A549 (cell line): ENCODE measurements around the gene YWHAG. TPM values are rescaled to one million over a fixed set of nuclear protein-coding genes. Genes with fewer than 3 reads are reported as not detected.

Source experiments
- ATAC-seq, 2 experiments: fragments of 200-7000 bp in 1 of 2; fragments of >200 bp in 1 of 2; cut with Nextera tagmentation in 1 of 2; cut with Tn5 transposase in 1 of 2; 3 replicates each; pipeline versions ENCODE4 v1.8.0 to v1.9.1; 2018 to 2020; ENCODE audit warnings: mild to moderate bottlenecking in 1 of 2, moderate library complexity in 1 of 2
- CTCF ChIA-PET: fragments of 300-600 bp; sonication (Branson Sonifier 250); formaldehyde crosslinking; extraction: SDS; loops from one replicate; lab custom pipeline; 2021; ENCODE audit warnings: antibody characterized with exemption, inconsistent platforms; lab: Yijun Ruan, JAX
- POLR2A ChIA-PET: fragments of 350-600 bp; formaldehyde crosslinking; extraction: SDS; loops from one replicate; lab custom pipeline; 2021; ENCODE audit warnings: antibody characterized with exemption, inconsistent platforms; lab: Yijun Ruan, JAX
- DNase-seq, 2 experiments: peaks; one replicate each; pipeline versions ENCODE4 v3.0.0 to v3.0.0-alpha.2; 2011 to 2016; ENCODE audit warnings: low read depth in 1 of 2, low spot score in 1 of 2
- FAIRE-seq: peaks from 2 replicates; lab custom pipeline; 2011; peaks lifted over from hg19 to GRCh38; lab: Jason Lieb, UNC
- H3K27ac ChIP-seq, 2 experiments: fragments of >200 bp; sonication (Bioruptor Twin); formaldehyde crosslinking; 3 replicates each; pipeline ENCODE4 v1.5.1; 2016 to 2017
- H3K4me1 ChIP-seq: fragments of >200 bp; sonication (Bioruptor Twin); formaldehyde crosslinking; 3 replicates; pipeline ENCODE4 v1.6.1; 2016
- H3K4me2 ChIP-seq: fragments of >200 bp; sonication (Bioruptor Twin); formaldehyde crosslinking; 3 replicates; pipeline ENCODE4 v1.6.1; 2016
- H3K4me3 ChIP-seq: fragments of >200 bp; sonication (Bioruptor Twin); formaldehyde crosslinking; 3 replicates; pipeline ENCODE4 v1.5.1; 2016
- H3K9me3 ChIP-seq: fragments of >200 bp; sonication (Bioruptor Twin); formaldehyde crosslinking; 3 replicates; pipeline ENCODE4 v1.6.1; 2016
- CBX8 ChIP-seq: fragments of 200-600 bp; sonication (generic); IDR thresholded peaks from 2 replicates; pipeline ENCODE4 v1.6.1; 2016
- CEBPB ChIP-seq, 2 experiments: fragments of >200 bp in 1 of 2; sonication (Bioruptor Twin) in 1 of 2; formaldehyde crosslinking in 1 of 2; IDR thresholded peaks; 2 replicates each; pipeline ENCODE4 v1.6.1; 2012 to 2016
- EHF ChIP-seq: fragments of 250-450 bp; sonication (Bioruptor Pico); IDR thresholded peaks from 2 replicates; pipeline ENCODE4 v1.5.0; 2020; ENCODE audit warnings: mild to moderate bottlenecking
- ESRRA ChIP-seq: fragments of 150-350 bp; IDR thresholded peaks from 2 replicates; pipeline ENCODE4 v1.6.1; 2014; ENCODE audit warnings: mild to moderate bottlenecking, low read length, borderline replicate concordance
- FOSB ChIP-seq: fragments of 250-450 bp; sonication (Bioruptor Pico); IDR thresholded peaks from 2 replicates; pipeline ENCODE4 v1.5.0; 2020; ENCODE audit warnings: mild to moderate bottlenecking, moderate library complexity
- FOSL2 ChIP-seq, 2 experiments: fragments of 450-650 bp in 1 of 2; fragments of >200 bp in 1 of 2; sonication (Bioruptor Twin) in 1 of 2; formaldehyde crosslinking; IDR thresholded peaks; 2 replicates each; pipeline versions ENCODE4 v1.5.0 to v1.6.1; 2016 to 2020; ENCODE audit warnings: mild to moderate bottlenecking in 1 of 2, moderate library complexity in 1 of 2
- FOXS1 ChIP-seq: fragments of 250-450 bp; sonication (Bioruptor Pico); IDR thresholded peaks from 2 replicates; pipeline ENCODE4 v1.5.0; 2020; ENCODE audit warnings: mild to moderate bottlenecking, moderate library complexity
- HEYL ChIP-seq: fragments of 250-450 bp; sonication (Bioruptor Pico); IDR thresholded peaks from 2 replicates; pipeline ENCODE4 v1.8.0; 2021; ENCODE audit warnings: mild to moderate bottlenecking, moderate library complexity
- HOXA7 ChIP-seq: fragments of 250-450 bp; sonication (Bioruptor Pico); IDR thresholded peaks from 2 replicates; pipeline ENCODE4 v1.5.0; 2020; ENCODE audit warnings: mild to moderate bottlenecking, moderate library complexity
- HOXB13 ChIP-seq: fragments of 250-450 bp; sonication (Bioruptor Pico); IDR thresholded peaks from 2 replicates; pipeline ENCODE4 v1.5.0; 2020; ENCODE audit warnings: low read depth, mild to moderate bottlenecking, moderate library complexity
- KDM1A ChIP-seq: fragments of 200-600 bp; sonication (generic); IDR thresholded peaks from 2 replicates; pipeline ENCODE4 v1.6.1; 2016; ENCODE audit warnings: low read depth, mild to moderate bottlenecking
- KDM5A ChIP-seq: fragments of 200-600 bp; sonication (generic); IDR thresholded peaks from 2 replicates; pipeline ENCODE4 v1.6.1; 2016; ENCODE audit warnings: antibody characterized with exemption, mild to moderate bottlenecking
- MAFK ChIP-seq: fragments of 450-650 bp; IDR thresholded peaks from 2 replicates; pipeline ENCODE4 v1.6.1; 2014; ENCODE audit not compliant: partially characterized antibody
- MAZ ChIP-seq: fragments of 150-350 bp; IDR thresholded peaks from 2 replicates; pipeline ENCODE4 v1.6.1; 2014; ENCODE audit warnings: antibody characterized with exemption, low read depth, low read length, borderline replicate concordance
- MYC ChIP-seq: IDR thresholded peaks from 2 replicates; pipeline ENCODE4 v1.6.1; 2012; ENCODE audit warnings: mild to moderate bottlenecking, inconsistent platforms, low read length, improper control_type of control experiment, borderline replicate concordance
- NPAS2 ChIP-seq: fragments of 250-450 bp; sonication (Bioruptor Pico); IDR thresholded peaks from 2 replicates; pipeline ENCODE4 v1.8.0; 2022; ENCODE audit warnings: mild to moderate bottlenecking, moderate library complexity, borderline replicate concordance
- NR3C1 ChIP-seq: fragments of >200 bp; sonication (Bioruptor Twin); formaldehyde crosslinking; IDR thresholded peaks from 3 replicates; pipeline ENCODE4 v1.6.1; 2017
- RAD21 ChIP-seq, 2 experiments: fragments of >200 bp in 1 of 2; sonication (Bioruptor Twin) in 1 of 2; formaldehyde crosslinking in 1 of 2; IDR thresholded peaks in 1 of 2; conservative IDR thresholded peaks in 1 of 2; 2 replicates in 1 of 2; 3 replicates in 1 of 2; pipeline ENCODE4 v1.6.1; 2012 to 2018; ENCODE audit warnings: inconsistent platforms in 1 of 2
- RARB ChIP-seq: fragments of 250-450 bp; sonication (Bioruptor Pico); IDR thresholded peaks from 2 replicates; pipeline ENCODE4 v1.8.0; 2021; ENCODE audit warnings: mild to moderate bottlenecking, moderate library complexity
- RCOR1 ChIP-seq: fragments of 150-350 bp; IDR thresholded peaks from 2 replicates; pipeline ENCODE4 v1.6.1; 2014; ENCODE audit warnings: antibody characterized with exemption, low read length, low read depth
- SREBF2 ChIP-seq: fragments of 450-650 bp; IDR thresholded peaks from 2 replicates; pipeline ENCODE4 v1.6.1; 2014; ENCODE audit warnings: mild to moderate bottlenecking, moderate library complexity
- TFCP2L1 ChIP-seq: fragments of 250-450 bp; sonication (Bioruptor Pico); IDR thresholded peaks from 2 replicates; pipeline ENCODE4 v1.5.0; 2021; ENCODE audit warnings: mild to moderate bottlenecking
- ZC3H11A ChIP-seq: fragments of 450-650 bp; IDR thresholded peaks from 2 replicates; pipeline ENCODE4 v1.6.1; 2014; ENCODE audit warnings: antibody characterized with exemption, mild to moderate bottlenecking
- ZNF302 ChIP-seq: fragments of 250-450 bp; sonication (Bioruptor Pico); IDR thresholded peaks from 2 replicates; pipeline ENCODE4 v1.9.0; 2021; ENCODE audit warnings: inconsistent platforms, mild to moderate bottlenecking, moderate library complexity
- ZSCAN20 ChIP-seq: fragments of 250-450 bp; sonication (Bioruptor Pico); IDR thresholded peaks from 2 replicates; pipeline ENCODE4 v1.8.0; 2022; ENCODE audit warnings: mild to moderate bottlenecking, moderate library complexity
- WGBS: methylation state at CpG from one replicate; pipeline ENCODE4 v1.1.6; 2017; ENCODE audit errors: missing lambda C conversion rate; 5-methylcytosine and 5-hydroxymethylcytosine counted together
- polyA plus RNA-seq, 4 experiments: library from polyadenylated mRNA; depleted of rRNA in 3 of 4; stranded (reverse); fragments of >200 nt; fragmentation: RNase III in 1 of 4; extraction: RNeasy Plus Mini Kit Qiagen cat#74134 plus additional on column Dnase treatment in 1 of 4; gene quantifications; 2 replicates in 3 of 4; 3 replicates in 1 of 4; pipeline ENCODE4 v1.2.3, GENCODE V29; 2011 to 2017
- TF ChIP-seq, protein P1 (sequence below): fragments of 450-650 bp; IDR thresholded peaks from 2 replicates; pipeline ENCODE4 v1.6.1; 2014; ENCODE audit warnings: antibody characterized with exemption
- TF ChIP-seq, protein P2 (sequence below): IDR thresholded peaks from 2 replicates; pipeline ENCODE4 v1.6.1; 2012
- TF ChIP-seq, protein P3 (sequence below): IDR thresholded peaks from 2 replicates; pipeline ENCODE4 v1.6.1; 2012; ENCODE audit warnings: low read depth, borderline replicate concordance
- TF ChIP-seq, protein P4 (sequence below): fragments of >200 bp; sonication (Bioruptor Twin); formaldehyde crosslinking; IDR thresholded peaks from 3 replicates; pipeline ENCODE4 v1.6.1; 2016
- TF ChIP-seq, protein P5 (sequence below): fragments of >200 bp; sonication (Bioruptor Twin); formaldehyde crosslinking; IDR thresholded peaks from 3 replicates; pipeline ENCODE4 v1.5.1; 2016
- TF ChIP-seq, protein P6 (sequence below): fragments of 200-600 bp; sonication (generic); IDR thresholded peaks from 2 replicates; pipeline ENCODE4 v1.6.1; 2016; ENCODE audit warnings: antibody characterized with exemption, mild to moderate bottlenecking, moderate library complexity

Gene YWHAG
- polyA plus RNA-seq, 2 of the 4 experiments (the other 2 are of a cell fraction) = 141 to 302 TPM

DNA sequence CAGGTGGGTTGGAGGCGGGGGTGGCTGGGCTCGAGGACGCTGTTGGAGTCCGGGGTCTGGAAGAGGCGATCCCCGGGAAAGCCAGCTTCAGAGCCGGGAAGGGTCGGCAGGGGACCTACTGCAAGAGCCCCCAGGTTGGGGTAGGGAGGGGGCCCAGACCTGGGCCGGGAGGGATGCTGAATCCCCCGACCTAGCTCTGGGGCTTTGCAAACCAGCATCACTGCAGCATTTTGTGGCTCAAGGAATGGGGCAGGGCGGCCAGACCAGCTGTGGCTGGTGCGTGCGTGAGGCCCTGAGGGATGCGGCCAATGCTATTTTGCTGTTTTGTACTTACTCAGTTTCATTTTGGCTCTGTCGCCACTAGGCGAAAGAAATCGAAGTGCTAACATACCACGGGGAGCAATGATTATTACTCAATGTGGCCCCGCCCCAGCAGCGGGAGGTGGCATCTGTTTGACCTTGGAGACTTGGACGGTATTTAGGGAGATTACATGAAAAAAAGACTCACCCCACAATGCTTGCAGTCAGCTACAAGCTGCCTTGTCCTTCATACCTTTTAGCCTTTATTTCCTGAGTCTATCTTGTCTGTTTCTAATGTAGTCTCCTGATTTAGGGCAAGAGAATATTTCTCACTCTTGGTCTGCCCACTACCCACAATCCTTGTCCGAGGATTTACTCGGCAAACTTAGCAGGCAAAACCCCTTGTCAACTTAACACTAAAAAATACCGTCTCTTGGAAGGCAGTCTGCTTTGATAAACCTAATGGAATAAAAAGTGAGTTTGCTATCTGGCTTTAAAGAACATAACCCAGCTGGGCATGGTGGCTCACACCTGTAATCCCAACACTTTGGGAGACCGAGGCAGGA lies 40.1 kb downstream of the YWHAG start:
- Histone ChIP-seq H3K9me3 (no peaks in the 10 kb centered on the region), H3K4me2 (peak overlapping the region; percentile 79), H3K4me3 (peak overlapping the region; percentile 55), H3K27ac (peak overlapping the region; percentile 85 to 94), H3K4me1 (peaks cover 36% of the 10 kb centered on the region)
- WGBS = 7% methylated on average over 16 of the region's 25 CpGs
- FAIRE-seq = no peak
- ATAC-seq = peak; percentile 58 to 61
- peak; percentile 85 to 95 for DNase-seq
- ChIA-PET CTCF (interaction anchor here (0.6 to 27.1 kb wide), 12 partner anchors 12 to 151 kb away, joined by 3 to 764 read pairs (median 6); partner anchors contain the start of genes HSPB1, YWHAG and ZP3), POLR2A (interaction anchor here (1.0 to 2.8 kb wide), 11 partner anchors 8 to 150 kb away, joined by 3 to 23 read pairs (median 7); partner anchors contain the start of genes HSPB1 and YWHAG)
- TF ChIP-seq ZNF302 (CRISPR knock-in tag) = no peak
- no peak for TF ChIP-seq HOXB13
- TF ChIP-seq RARB (CRISPR knock-in tag) = no peak
- no peak for TF ChIP-seq EHF
- TF ChIP-seq KDM5A = no peak
- TF ChIP-seq ZSCAN20 = no peak
- TF ChIP-seq ESRRA = peak; percentile 84; the same call in 1 of the 2 replicates
- TF ChIP-seq RAD21 (conservative IDR thresholded peaks at IDR 0.05 in 1 of 2, IDR thresholded peaks at IDR 0.05 in 1 of 2) = peak; percentile 25 to 30; a peak in 1 of 5 replicates
- no peak for TF ChIP-seq TFCP2L1 (CRISPR knock-in tag)
- no peak for TF ChIP-seq MYC
- TF ChIP-seq, protein P1, sequence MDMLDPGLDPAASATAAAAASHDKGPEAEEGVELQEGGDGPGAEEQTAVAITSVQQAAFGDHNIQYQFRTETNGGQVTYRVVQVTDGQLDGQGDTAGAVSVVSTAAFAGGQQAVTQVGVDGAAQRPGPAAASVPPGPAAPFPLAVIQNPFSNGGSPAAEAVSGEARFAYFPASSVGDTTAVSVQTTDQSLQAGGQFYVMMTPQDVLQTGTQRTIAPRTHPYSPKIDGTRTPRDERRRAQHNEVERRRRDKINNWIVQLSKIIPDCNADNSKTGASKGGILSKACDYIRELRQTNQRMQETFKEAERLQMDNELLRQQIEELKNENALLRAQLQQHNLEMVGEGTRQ = no peak
- TF ChIP-seq, protein P2, sequence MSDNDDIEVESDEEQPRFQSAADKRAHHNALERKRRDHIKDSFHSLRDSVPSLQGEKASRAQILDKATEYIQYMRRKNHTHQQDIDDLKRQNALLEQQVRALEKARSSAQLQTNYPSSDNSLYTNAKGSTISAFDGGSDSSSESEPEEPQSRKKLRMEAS = no peak
- no peak for TF ChIP-seq FOSB (CRISPR knock-in tag)
- TF ChIP-seq MAFK = no peak
- TF ChIP-seq, protein P3, sequence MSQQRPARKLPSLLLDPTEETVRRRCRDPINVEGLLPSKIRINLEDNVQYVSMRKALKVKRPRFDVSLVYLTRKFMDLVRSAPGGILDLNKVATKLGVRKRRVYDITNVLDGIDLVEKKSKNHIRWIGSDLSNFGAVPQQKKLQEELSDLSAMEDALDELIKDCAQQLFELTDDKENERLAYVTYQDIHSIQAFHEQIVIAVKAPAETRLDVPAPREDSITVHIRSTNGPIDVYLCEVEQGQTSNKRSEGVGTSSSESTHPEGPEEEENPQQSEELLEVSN = peak; percentile 11; the same call in 1 of the 2 replicates
- TF ChIP-seq NPAS2 = no peak
- TF ChIP-seq, protein P4, sequence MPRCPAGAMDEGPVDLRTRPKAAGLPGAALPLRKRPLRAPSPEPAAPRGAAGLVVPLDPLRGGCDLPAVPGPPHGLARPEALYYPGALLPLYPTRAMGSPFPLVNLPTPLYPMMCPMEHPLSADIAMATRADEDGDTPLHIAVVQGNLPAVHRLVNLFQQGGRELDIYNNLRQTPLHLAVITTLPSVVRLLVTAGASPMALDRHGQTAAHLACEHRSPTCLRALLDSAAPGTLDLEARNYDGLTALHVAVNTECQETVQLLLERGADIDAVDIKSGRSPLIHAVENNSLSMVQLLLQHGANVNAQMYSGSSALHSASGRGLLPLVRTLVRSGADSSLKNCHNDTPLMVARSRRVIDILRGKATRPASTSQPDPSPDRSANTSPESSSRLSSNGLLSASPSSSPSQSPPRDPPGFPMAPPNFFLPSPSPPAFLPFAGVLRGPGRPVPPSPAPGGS = no peak
- no peak for TF ChIP-seq FOSL2 (IDR thresholded peaks at IDR 0.05)
- TF ChIP-seq FOSL2 (CRISPR knock-in tag; IDR thresholded peaks at IDR 0.05) = no peak
- no peak for TF ChIP-seq HEYL
- TF ChIP-seq, protein P5, sequence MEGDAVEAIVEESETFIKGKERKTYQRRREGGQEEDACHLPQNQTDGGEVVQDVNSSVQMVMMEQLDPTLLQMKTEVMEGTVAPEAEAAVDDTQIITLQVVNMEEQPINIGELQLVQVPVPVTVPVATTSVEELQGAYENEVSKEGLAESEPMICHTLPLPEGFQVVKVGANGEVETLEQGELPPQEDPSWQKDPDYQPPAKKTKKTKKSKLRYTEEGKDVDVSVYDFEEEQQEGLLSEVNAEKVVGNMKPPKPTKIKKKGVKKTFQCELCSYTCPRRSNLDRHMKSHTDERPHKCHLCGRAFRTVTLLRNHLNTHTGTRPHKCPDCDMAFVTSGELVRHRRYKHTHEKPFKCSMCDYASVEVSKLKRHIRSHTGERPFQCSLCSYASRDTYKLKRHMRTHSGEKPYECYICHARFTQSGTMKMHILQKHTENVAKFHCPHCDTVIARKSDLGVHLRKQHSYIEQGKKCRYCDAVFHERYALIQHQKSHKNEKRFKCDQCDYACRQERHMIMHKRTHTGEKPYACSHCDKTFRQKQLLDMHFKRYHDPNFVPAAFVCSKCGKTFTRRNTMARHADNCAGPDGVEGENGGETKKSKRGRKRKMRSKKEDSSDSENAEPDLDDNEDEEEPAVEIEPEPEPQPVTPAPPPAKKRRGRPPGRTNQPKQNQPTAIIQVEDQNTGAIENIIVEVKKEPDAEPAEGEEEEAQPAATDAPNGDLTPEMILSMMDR = peak; percentile 26; the same call in 1 of the 3 replicates
- TF ChIP-seq RCOR1 = no peak
- no peak for TF ChIP-seq FOXS1 (CRISPR knock-in tag)
- TF ChIP-seq, protein P6, sequence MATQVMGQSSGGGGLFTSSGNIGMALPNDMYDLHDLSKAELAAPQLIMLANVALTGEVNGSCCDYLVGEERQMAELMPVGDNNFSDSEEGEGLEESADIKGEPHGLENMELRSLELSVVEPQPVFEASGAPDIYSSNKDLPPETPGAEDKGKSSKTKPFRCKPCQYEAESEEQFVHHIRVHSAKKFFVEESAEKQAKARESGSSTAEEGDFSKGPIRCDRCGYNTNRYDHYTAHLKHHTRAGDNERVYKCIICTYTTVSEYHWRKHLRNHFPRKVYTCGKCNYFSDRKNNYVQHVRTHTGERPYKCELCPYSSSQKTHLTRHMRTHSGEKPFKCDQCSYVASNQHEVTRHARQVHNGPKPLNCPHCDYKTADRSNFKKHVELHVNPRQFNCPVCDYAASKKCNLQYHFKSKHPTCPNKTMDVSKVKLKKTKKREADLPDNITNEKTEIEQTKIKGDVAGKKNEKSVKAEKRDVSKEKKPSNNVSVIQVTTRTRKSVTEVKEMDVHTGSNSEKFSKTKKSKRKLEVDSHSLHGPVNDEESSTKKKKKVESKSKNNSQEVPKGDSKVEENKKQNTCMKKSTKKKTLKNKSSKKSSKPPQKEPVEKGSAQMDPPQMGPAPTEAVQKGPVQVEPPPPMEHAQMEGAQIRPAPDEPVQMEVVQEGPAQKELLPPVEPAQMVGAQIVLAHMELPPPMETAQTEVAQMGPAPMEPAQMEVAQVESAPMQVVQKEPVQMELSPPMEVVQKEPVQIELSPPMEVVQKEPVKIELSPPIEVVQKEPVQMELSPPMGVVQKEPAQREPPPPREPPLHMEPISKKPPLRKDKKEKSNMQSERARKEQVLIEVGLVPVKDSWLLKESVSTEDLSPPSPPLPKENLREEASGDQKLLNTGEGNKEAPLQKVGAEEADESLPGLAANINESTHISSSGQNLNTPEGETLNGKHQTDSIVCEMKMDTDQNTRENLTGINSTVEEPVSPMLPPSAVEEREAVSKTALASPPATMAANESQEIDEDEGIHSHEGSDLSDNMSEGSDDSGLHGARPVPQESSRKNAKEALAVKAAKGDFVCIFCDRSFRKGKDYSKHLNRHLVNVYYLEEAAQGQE = no peak
- no peak for TF ChIP-seq ZC3H11A
- no peak for TF ChIP-seq CBX8
- TF ChIP-seq HOXA7 (CRISPR knock-in tag) = 0 out of 2 replicates have a peak, but pooled peaks have one; percentile 11
- no peak for TF ChIP-seq NR3C1
- no peak for TF ChIP-seq MAZ
- no peak for TF ChIP-seq SREBF2
- no peak for TF ChIP-seq KDM1A
- peak; percentile 57 to 93 for TF ChIP-seq CEBPB (IDR thresholded peaks at IDR 0.05)
